ENCODE measurements around the gene FICD. TPM values are rescaled to one million over a fixed set of nuclear protein-coding genes. Genes with fewer than 3 reads are reported as not detected.

Gene FICD
- total RNA-seq, 1 donor from 2014 or later: 8.3 TPM

GRCh38 chr12:108559007-108559655 lies 44.1 kb downstream of the FICD start:
- no peaks in the 10 kb centered on the region for H3K9me3 ChIP-seq
- no peak for TF ChIP-seq CTCF (IDR thresholded peaks at IDR 0.05)
- H3K4me1 ChIP-seq: peaks cover 65% of the 10 kb centered on the region
- intact Hi-C loops (cut with DNase I): no loop called here
- no peak for ATAC-seq
- no peak overlapping the region for H3K27ac ChIP-seq
- DNase-seq: no peak
- H3K4me3 ChIP-seq: no peak overlapping the region
- peaks cover 27% of the 10 kb centered on the region for H3K36me3 ChIP-seq
- no peaks in the 10 kb centered on the region for H3K27me3 ChIP-seq (ENCODE audit: low read depth)

- intact Hi-C loops (cut with DNase I): no loop called here
Observed at GRCh38 chr12:108559748-108560147, 44.7 kb downstream of the FICD start.

GRCh38 chr12:108560321-108560721 lies 45.2 kb downstream of the FICD start:
- H3K4me1 ChIP-seq: peaks cover 69% of the 10 kb centered on the region
- peaks cover 39% of the 10 kb centered on the region for H3K36me3 ChIP-seq
- intact Hi-C loops (cut with DNase I): no loop called here
- DNase-seq (no peak), ATAC-seq (no peak)
- H3K9me3 ChIP-seq: no peaks in the 10 kb centered on the region
- H3K27ac ChIP-seq: peak overlapping the region; percentile 93
- H3K27me3 ChIP-seq (ENCODE audit: low read depth): no peaks in the 10 kb centered on the region
- TF ChIP-seq CTCF (IDR thresholded peaks at IDR 0.05): no peak
- peak overlapping the region; percentile 100 for H3K4me3 ChIP-seq

More at GRCh38 chr12:108559748-108560147, 44.7 kb downstream of the FICD start:
- Histone ChIP-seq H3K27ac (no peak overlapping the region), H3K36me3 (peaks cover 34% of the 10 kb centered on the region), H3K4me3 (peak overlapping the region; percentile 100), H3K9me3 (no peaks in the 10 kb centered on the region), H3K4me1 (peaks cover 64% of the 10 kb centered on the region), H3K27me3 (ENCODE audit: low read depth) (no peaks in the 10 kb centered on the region)
- no peak for DNase-seq
- ATAC-seq: no peak
- no peak for TF ChIP-seq CTCF (IDR thresholded peaks at IDR 0.05)

GRCh38 chr12:108560752-108561719 lies 46.0 kb downstream of the FICD start, which contains the start of gene SART3:
SART3 (minus strand) TSS chr12:108561173; CDS start chr12:108561154, 19 bp downstream.
- Histone ChIP-seq H3K9me3 (no peaks in the 10 kb centered on the region), H3K4me1 (peaks cover 71% of the 10 kb centered on the region), H3K36me3 (peaks cover 45% of the 10 kb centered on the region), H3K4me3 (peak within 1 kb of the TSS; percentile 100), H3K27ac (peak within 1 kb of the TSS; percentile 93), H3K27me3 (ENCODE audit: low read depth) (no peaks in the 10 kb centered on the region)
- DNase-seq (peak; percentile 89), ATAC-seq (peak; percentile 75 to 86)
- intact Hi-C loops (cut with DNase I): no loop called here
- TF ChIP-seq CTCF (IDR thresholded peaks at IDR 0.05): no peak

- TF ChIP-seq CTCF (IDR thresholded peaks at IDR 0.05): no peak
- no peaks in the 10 kb centered on the region for H3K9me3 ChIP-seq
Observed at GRCh38 chr12:108561852-108562347, 46.8 kb downstream of the FICD start.

More at GRCh38 chr12:108561852-108562347, 46.8 kb downstream of the FICD start:
- peak in 1 of 2 donors; percentile 0 for ATAC-seq
- no peak for DNase-seq
- Histone ChIP-seq H3K4me3 (peak overlapping the region; percentile 100), H3K36me3 (peaks cover 46% of the 10 kb centered on the region), H3K4me1 (peaks cover 71% of the 10 kb centered on the region), H3K27me3 (ENCODE audit: low read depth) (no peaks in the 10 kb centered on the region), H3K27ac (peak overlapping the region; percentile 93)
- intact Hi-C loops (cut with DNase I): no loop called here
